Measurements from ENCODE around the gene FMO5.

Gene FMO5

DNA sequence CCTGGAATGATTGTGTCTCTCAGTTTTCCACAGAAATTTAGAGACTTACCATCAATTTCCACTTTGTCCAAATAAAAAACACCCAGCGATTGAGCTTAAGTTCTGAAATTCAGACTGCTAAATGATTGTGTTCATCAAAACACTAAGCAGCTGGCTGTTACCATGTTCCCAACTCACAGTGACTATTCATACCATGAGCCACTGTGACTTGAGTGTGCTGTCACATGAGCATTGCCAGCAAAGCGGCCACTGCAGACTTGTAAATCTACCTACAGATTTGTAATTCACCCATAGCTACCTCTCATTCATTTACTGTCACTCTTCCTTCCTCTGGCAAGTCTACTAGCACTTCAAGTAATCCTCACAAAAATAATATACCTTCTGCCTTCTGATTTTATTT is 35.6 kb downstream of the FMO5 start:
- Histone ChIP-seq H3K4me3 (ENCODE audit: low read depth in 1 of 2, low read length in 2 of 2) (no peak overlapping the region), H3K36me3 (ENCODE audit: insufficient read depth, low read length) (no peaks in the 10 kb centered on the region), H3K79me2 (ENCODE audit: insufficient read depth, low read length) (no peaks in the 10 kb centered on the region), H3K9me3 (ENCODE audit: insufficient read depth, low read length, severe bottlenecking) (no peaks in the 10 kb centered on the region), H2AFZ (ENCODE audit: low read depth, low read length) (no peak overlapping the region), H3K27ac (ENCODE audit: low read length) (no peak overlapping the region), H3K27me3 (ENCODE audit: insufficient read depth, low read length, poor library complexity) (no peaks in the 10 kb centered on the region), H3K4me1 (ENCODE audit: insufficient read depth, low read length) (no peaks in the 10 kb centered on the region), H3K4me2 (ENCODE audit: insufficient read depth, low read length) (no peak overlapping the region), H4K20me1 (ENCODE audit: insufficient read depth, low read length) (no peaks in the 10 kb centered on the region), H3K9ac (ENCODE audit: low read depth, low read length) (no peak overlapping the region)
- DNase-seq (no peak), ATAC-seq (ENCODE audit: insufficient read depth, low read depth) (no peak)
- no peak for TF ChIP-seq EZH2 (IDR thresholded peaks at IDR 0.05; ENCODE audit: borderline replicate concordance, low read depth, low read length, severe bottlenecking)
- TF ChIP-seq, protein P1, sequence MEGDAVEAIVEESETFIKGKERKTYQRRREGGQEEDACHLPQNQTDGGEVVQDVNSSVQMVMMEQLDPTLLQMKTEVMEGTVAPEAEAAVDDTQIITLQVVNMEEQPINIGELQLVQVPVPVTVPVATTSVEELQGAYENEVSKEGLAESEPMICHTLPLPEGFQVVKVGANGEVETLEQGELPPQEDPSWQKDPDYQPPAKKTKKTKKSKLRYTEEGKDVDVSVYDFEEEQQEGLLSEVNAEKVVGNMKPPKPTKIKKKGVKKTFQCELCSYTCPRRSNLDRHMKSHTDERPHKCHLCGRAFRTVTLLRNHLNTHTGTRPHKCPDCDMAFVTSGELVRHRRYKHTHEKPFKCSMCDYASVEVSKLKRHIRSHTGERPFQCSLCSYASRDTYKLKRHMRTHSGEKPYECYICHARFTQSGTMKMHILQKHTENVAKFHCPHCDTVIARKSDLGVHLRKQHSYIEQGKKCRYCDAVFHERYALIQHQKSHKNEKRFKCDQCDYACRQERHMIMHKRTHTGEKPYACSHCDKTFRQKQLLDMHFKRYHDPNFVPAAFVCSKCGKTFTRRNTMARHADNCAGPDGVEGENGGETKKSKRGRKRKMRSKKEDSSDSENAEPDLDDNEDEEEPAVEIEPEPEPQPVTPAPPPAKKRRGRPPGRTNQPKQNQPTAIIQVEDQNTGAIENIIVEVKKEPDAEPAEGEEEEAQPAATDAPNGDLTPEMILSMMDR (IDR thresholded peaks at IDR 0.05; ENCODE audit: borderline replicate concordance, extremely low read depth, low read length, poor library complexity, severe bottlenecking) = no peak

DNA sequence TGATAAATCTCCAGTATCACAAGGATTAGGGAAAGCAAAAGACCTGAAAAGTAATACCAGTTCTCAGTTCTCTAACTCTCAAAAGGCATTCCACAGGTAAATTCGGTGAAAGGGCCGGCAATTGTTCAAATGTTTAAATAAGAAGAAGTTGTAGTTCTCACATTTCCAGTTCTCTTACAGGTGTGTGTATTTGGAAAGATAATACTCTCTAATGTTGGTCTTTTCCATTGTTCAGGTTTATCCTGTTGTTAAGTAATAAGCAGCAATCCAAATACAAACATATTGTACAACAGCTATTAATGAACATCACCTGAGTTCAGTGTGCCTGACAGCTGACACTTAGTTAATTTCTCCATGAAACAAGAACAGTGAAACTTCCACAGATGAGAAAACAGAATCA is 39.7 kb downstream of the FMO5 start:
- DNase-seq (no peak), ATAC-seq (ENCODE audit: insufficient read depth, low read depth) (no peak)
- Histone ChIP-seq H3K4me3 (ENCODE audit: low read depth in 1 of 2, low read length in 2 of 2) (no peak overlapping the region), H3K9ac (ENCODE audit: low read depth, low read length) (no peak overlapping the region), H3K27me3 (ENCODE audit: insufficient read depth, low read length, poor library complexity) (no peaks in the 10 kb centered on the region), H3K79me2 (ENCODE audit: insufficient read depth, low read length) (no peaks in the 10 kb centered on the region), H3K36me3 (ENCODE audit: insufficient read depth, low read length) (no peaks in the 10 kb centered on the region), H3K4me1 (ENCODE audit: insufficient read depth, low read length) (no peaks in the 10 kb centered on the region), H3K9me3 (ENCODE audit: insufficient read depth, low read length, severe bottlenecking) (no peaks in the 10 kb centered on the region), H2AFZ (ENCODE audit: low read depth, low read length) (no peak overlapping the region), H3K4me2 (ENCODE audit: insufficient read depth, low read length) (no peak overlapping the region), H3K27ac (ENCODE audit: low read length) (no peak overlapping the region), H4K20me1 (ENCODE audit: insufficient read depth, low read length) (no peaks in the 10 kb centered on the region)
- TF ChIP-seq EZH2 (IDR thresholded peaks at IDR 0.05; ENCODE audit: borderline replicate concordance, low read depth, low read length, severe bottlenecking) = no peak
- TF ChIP-seq, protein P1 (IDR thresholded peaks at IDR 0.05; ENCODE audit: borderline replicate concordance, extremely low read depth, low read length, poor library complexity, severe bottlenecking) = no peak

DNA sequence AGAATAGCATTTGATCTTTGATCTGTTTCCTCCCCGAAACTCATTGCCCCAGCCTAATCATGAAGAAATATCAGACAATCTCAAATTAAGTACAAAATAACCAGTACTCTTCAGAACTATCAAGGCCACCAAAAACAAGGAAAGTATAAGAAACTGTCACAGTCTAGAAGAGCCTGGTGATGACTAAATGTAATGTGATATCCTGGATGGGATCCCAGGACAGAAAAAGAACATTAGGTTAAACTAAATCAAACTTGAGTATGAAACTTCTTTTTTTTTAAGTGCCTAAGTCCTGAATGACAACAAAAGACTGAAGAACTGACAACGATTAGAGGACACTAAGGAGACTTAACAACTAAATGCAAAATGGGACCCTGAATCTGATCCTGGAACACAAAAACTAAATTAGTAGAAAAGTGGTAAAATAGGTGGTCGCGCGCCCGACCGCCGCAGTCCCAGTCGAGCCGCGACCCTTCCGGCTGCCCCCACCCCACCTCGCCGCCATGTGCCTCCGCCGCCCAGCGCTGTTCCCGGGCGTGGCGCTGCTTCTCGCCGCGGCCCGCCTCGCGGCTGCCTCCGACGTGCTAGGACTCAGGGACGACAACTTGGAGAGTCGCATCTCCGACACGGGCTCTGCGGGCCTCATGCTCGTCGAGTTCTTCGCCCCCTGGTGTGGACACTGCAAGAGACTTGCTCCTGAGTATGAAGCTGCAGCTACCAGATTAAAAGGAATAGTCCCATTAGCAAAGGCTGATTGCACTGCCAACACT is 47.3 kb downstream of the FMO5 start:
- DNase-seq (no peak), ATAC-seq (ENCODE audit: insufficient read depth, low read depth) (no peak)
- H3K4me3 ChIP-seq (ENCODE audit: low read depth in 1 of 2, low read length in 2 of 2) = no peak overlapping the region
- H3K4me1 ChIP-seq (ENCODE audit: insufficient read depth, low read length) = peaks cover 15% of the 10 kb centered on the region
- TF ChIP-seq, protein P1 (IDR thresholded peaks at IDR 0.05; ENCODE audit: borderline replicate concordance, extremely low read depth, low read length, poor library complexity, severe bottlenecking) = no peak
- TF ChIP-seq EZH2 (IDR thresholded peaks at IDR 0.05; ENCODE audit: borderline replicate concordance, low read depth, low read length, severe bottlenecking) = no peak
- no peak overlapping the region for H3K9ac ChIP-seq (ENCODE audit: low read depth, low read length)
- H3K79me2 ChIP-seq (ENCODE audit: insufficient read depth, low read length) = no peaks in the 10 kb centered on the region
- H3K9me3 ChIP-seq (ENCODE audit: insufficient read depth, low read length, severe bottlenecking) = no peaks in the 10 kb centered on the region
- H4K20me1 ChIP-seq (ENCODE audit: insufficient read depth, low read length) = no peaks in the 10 kb centered on the region
- no peak overlapping the region for H3K27ac ChIP-seq (ENCODE audit: low read length)
- H3K36me3 ChIP-seq (ENCODE audit: insufficient read depth, low read length) = no peaks in the 10 kb centered on the region
- H3K27me3 ChIP-seq (ENCODE audit: insufficient read depth, low read length, poor library complexity) = no peaks in the 10 kb centered on the region
- H3K4me2 ChIP-seq (ENCODE audit: insufficient read depth, low read length) = no peak overlapping the region
- H2AFZ ChIP-seq (ENCODE audit: low read depth, low read length) = no peak overlapping the region

Measured in DND-41 (cell line).